GM12878 (cell line): Measurements from ENCODE around the gene CYBB. TPM values are rescaled to one million over a fixed set of nuclear protein-coding genes. Genes with fewer than 3 reads are reported as not detected.

ENCODE experiments used
- ATAC-seq: fragments of 200-7000 bp; cut with Tn5 transposase; 3 replicates; pipeline ENCODE4 v1.9.1; 2020; ENCODE audit warnings: mild to moderate bottlenecking, moderate library complexity
- BruUV-seq: library from RNA; stranded (reverse); fragments of 400-500 nt; replicated peaks from 2 replicates; lab custom pipeline; 2021; lab: Mats Ljungman, UMichigan
- CTCF ChIA-PET: fragments of 300-600 bp; sonication (Branson Sonifier 250); formaldehyde crosslinking; extraction: SDS; loops from one replicate; lab custom pipeline; 2021; ENCODE audit warnings: inconsistent platforms; lab: Yijun Ruan, JAX
- POLR2A ChIA-PET: fragments of 350-600 bp; formaldehyde crosslinking; extraction: SDS; loops from one replicate; lab custom pipeline; 2021; ENCODE audit warnings: inconsistent platforms; lab: Charles Lee
- RAD21 ChIA-PET: fragments of 300-600 bp; sonication (Branson Sonifier 250); formaldehyde crosslinking; loops from one replicate; lab custom pipeline; 2023; ENCODE audit warnings: antibody characterized with exemption; ENCODE audit not compliant: unreplicated experiment; lab: Charles Lee
- SMC1A ChIA-PET: fragments of 300-600 bp; sonication (Branson Sonifier 250); formaldehyde crosslinking; loops from one replicate; lab custom pipeline; 2023; ENCODE audit not compliant: unreplicated experiment, uncharacterized antibody; lab: Charles Lee
- DNase-seq: peaks from one replicate; pipeline ENCODE4 v3.0.0-alpha.2; 2011; ENCODE audit warnings: low read depth, low spot score
- FAIRE-seq: peaks from 3 replicates; lab custom pipeline; 2011; peaks lifted over from hg19 to GRCh38; lab: Jason Lieb, UNC
- H2AFZ ChIP-seq: 2 replicates; pipeline ENCODE4 v1.6.0; 2011; ENCODE audit warnings: low read depth, low read length, control low read depth; ENCODE audit not compliant: control insufficient read depth
- H3K27ac ChIP-seq: 2 replicates; pipeline ENCODE4 v1.5.1; 2011; ENCODE audit warnings: control low read depth; ENCODE audit not compliant: control insufficient read depth, insufficient read depth
- H3K27me3 ChIP-seq, 2 experiments: replicated peaks in 1 of 2; 2 replicates each; pipeline versions ENCODE4 v1.6.0 to v1.6.1; 2011; ENCODE audit warnings: low read length in 1 of 2; ENCODE audit not compliant: control insufficient read depth in 2 of 2, insufficient read depth in 2 of 2
- H3K36me3 ChIP-seq, 2 experiments: 2 replicates each; pipeline ENCODE4 v1.5.1; 2011; ENCODE audit warnings: low read length in 1 of 2; ENCODE audit not compliant: control insufficient read depth in 2 of 2, insufficient read depth in 2 of 2
- H3K4me1 ChIP-seq: 2 replicates; pipeline ENCODE4 v1.6.1; 2011; ENCODE audit warnings: mild to moderate bottlenecking, low read length, moderate library complexity, mixed read lengths; ENCODE audit not compliant: control insufficient read depth, insufficient read depth
- H3K4me2 ChIP-seq: 2 replicates; pipeline ENCODE4 v1.6.0; 2011; ENCODE audit warnings: control low read depth; ENCODE audit not compliant: control insufficient read depth, insufficient read depth
- H3K4me3 ChIP-seq: fragments of 200-600 bp; sonication (generic); 2 replicates; pipeline ENCODE4 v1.5.1; 2016
- H3K79me2 ChIP-seq: 2 replicates; pipeline ENCODE4 v1.6.0; 2011; ENCODE audit warnings: low read length; ENCODE audit not compliant: control insufficient read depth, insufficient read depth
- H3K9ac ChIP-seq: 2 replicates; pipeline ENCODE4 v1.8.0; 2011; ENCODE audit warnings: low read length, control low read depth, mixed read lengths; ENCODE audit not compliant: control insufficient read depth, insufficient read depth
- H3K9me3 ChIP-seq: replicated peaks from 3 replicates; pipeline ENCODE4 v1.5.1; 2011; ENCODE audit warnings: mild to moderate bottlenecking, low read length; ENCODE audit not compliant: control insufficient read depth, insufficient read depth
- H4K20me1 ChIP-seq: 2 replicates; pipeline ENCODE4 v1.6.0; 2011; ENCODE audit not compliant: control insufficient read depth, insufficient read depth
- CBX5 ChIP-seq: sonication (generic); IDR thresholded peaks from 2 replicates; pipeline ENCODE4 v1.6.1; 2016; ENCODE audit warnings: low read depth, moderate library complexity, mild to moderate bottlenecking, inconsistent platforms
- CUX1 ChIP-seq: IDR thresholded peaks from 2 replicates; pipeline ENCODE4 v1.6.1; 2012; ENCODE audit warnings: improper control_type of control experiment, low read depth, low read length; ENCODE audit not compliant: insufficient replicate concordance
- MTA2 ChIP-seq: fragments of 450-650 bp; IDR thresholded peaks from 2 replicates; pipeline ENCODE4 v1.6.1; 2016; ENCODE audit warnings: low read depth, mild to moderate bottlenecking, moderate library complexity
- SPI1 ChIP-seq: IDR thresholded peaks from 2 replicates; pipeline ENCODE4 v1.6.1; 2011; ENCODE audit warnings: low read depth, mild to moderate bottlenecking, low read length, moderate library complexity, borderline replicate concordance; ENCODE audit not compliant: insufficient read depth
- SREBF2 ChIP-seq: IDR thresholded peaks from 2 replicates; pipeline ENCODE4 v1.6.1; 2012; ENCODE audit warnings: mild to moderate bottlenecking, low read length
- TBL1XR1 ChIP-seq: IDR thresholded peaks from 2 replicates; pipeline ENCODE4 v1.6.1; 2012; ENCODE audit warnings: low read depth, low read length, improper control_type of control experiment
- ZNF207 ChIP-seq: fragments of 450-650 bp; IDR thresholded peaks from 2 replicates; pipeline ENCODE4 v1.6.1; 2014; ENCODE audit warnings: antibody characterized with exemption, mild to moderate bottlenecking, borderline replicate concordance
- ZNF384 ChIP-seq: IDR thresholded peaks from 2 replicates; pipeline ENCODE4 v1.6.1; 2012; ENCODE audit warnings: low read depth, mild to moderate bottlenecking, low read length, improper control_type of control experiment, borderline replicate concordance
- WGBS: methylation state at CpG from one replicate; pipeline ENCODE4 v1.1.6; 2016; ENCODE audit warnings: low lambda C conversion rate; ENCODE audit not compliant: insufficient replicate concordance, insufficient coverage; ENCODE audit errors: missing lambda C conversion rate; 5-methylcytosine and 5-hydroxymethylcytosine counted together
- in situ Hi-C: fragments of 300-500 bp; cut with MboI; formaldehyde crosslinking; loops from 9 replicates; pipeline ENCODE4 v1.14.3; 2018; ENCODE audit warnings: mixed read lengths
- intact Hi-C: fragments of 100-400 bp; cut with micrococcal nuclease; formaldehyde crosslinking; loops from one replicate; pipeline ENCODE4 v1.14.2; 2022; ENCODE audit not compliant: unreplicated experiment
- polyA plus RNA-seq, 11 experiments: library from polyadenylated mRNA; depleted of rRNA in 4 of 11; unstranded in 6 of 11; stranded (reverse) in 5 of 11; fragments of >200 nt; fragmentation: Nextera tagmentation in 4 of 11; fragmentation: Illumina TruSeq in 1 of 11; extraction: Ambion mirVana in 4 of 11; extraction: Trizol in 1 of 11; gene quantifications; 1 replicate in 1 of 11; 2 replicates in 10 of 11; pipeline versions ENCODE4 v1.2.1 to v1.2.3, GENCODE V29; 2011 to 2016; ENCODE audit warnings: inconsistent platforms in 2 of 11, missing spikeins in 2 of 11, low read depth in 1 of 11
- total RNA-seq, 4 experiments: library from RNA; depleted of rRNA in 3 of 4; stranded (reverse); fragments of >200 nt in 3 of 4; fragmentation: Illumina TruSeq in 1 of 4; extraction: Trizol in 1 of 4; gene quantifications; 2 replicates each; pipeline versions ENCODE4 v1.2.1 to v1.2.3, GENCODE V29; 2013 to 2021
- TF ChIP-seq, protein P1 (sequence below): IDR thresholded peaks from 2 replicates; pipeline ENCODE4 v1.6.1; 2011; ENCODE audit warnings: borderline replicate concordance, low read depth, mild to moderate bottlenecking, moderate library complexity, low read length; ENCODE audit not compliant: insufficient read depth, poor library complexity, severe bottlenecking

The CYBB gene
- total and polyA plus RNA-seq, 10 of the 15 experiments (the other 5 are each of a cell fraction or from before 2014, with no cell fraction given), result 6.2 to 73.9 (median 24.8) TPM

- Histone ChIP-seq H3K36me3 (no peaks in the 10 kb centered on the region), H4K20me1 (no peaks in the 10 kb centered on the region), H3K4me3 (no peak overlapping the region), H3K9ac (0 out of 2 replicates have a peak overlapping the region, but pooled peaks have one; percentile 34), H3K79me2 (no peaks in the 10 kb centered on the region), H3K4me2 (peak overlapping the region; percentile 67; the same call in 1 of the 2 replicates), H3K27ac (peak overlapping the region; percentile 37; the same call in 1 of the 2 replicates), H3K27me3 (no peaks in the 10 kb centered on the region; a peak in 1 of 4 replicates), H3K9me3 (no peaks in the 10 kb centered on the region; the same call in 2 of the 3 replicates), H3K4me1 (peaks cover 20% of the 10 kb centered on the region), H2AFZ (no peak overlapping the region)
- WGBS, result 0% methylated on average over 2 of the region's 2 CpGs
- no TSS peak for BruUV-seq
- ATAC-seq, result peak; percentile 45
- SMC1A ChIA-PET, result interaction anchor here (1.3 to 10.3 kb wide), 6 partner anchors 28 to 72 kb away, joined by 3 to 75 read pairs (median 17); partner anchors contain the start of gene CYBB
- CTCF ChIA-PET, result interaction anchor here (1.9 to 3.5 kb wide), 3 partner anchors 8 to 73 kb away, joined by 8 to 31 read pairs (median 10); no protein-coding TSS in a partner anchor
- RAD21 ChIA-PET, result interaction anchor here (1.5 to 4.5 kb wide), 4 partner anchors 9 to 73 kb away, joined by 5 to 34 read pairs (median 28); partner anchors contain the start of gene CYBB
- intact Hi-C loops, result loop anchor here (5.0 kb wide), 1 partner anchor 36 kb away; the partner anchor contains the start of gene CYBB
- no peak for TF ChIP-seq SREBF2
- TF ChIP-seq SPI1, result peak; percentile 84
- TF ChIP-seq, protein P1, sequence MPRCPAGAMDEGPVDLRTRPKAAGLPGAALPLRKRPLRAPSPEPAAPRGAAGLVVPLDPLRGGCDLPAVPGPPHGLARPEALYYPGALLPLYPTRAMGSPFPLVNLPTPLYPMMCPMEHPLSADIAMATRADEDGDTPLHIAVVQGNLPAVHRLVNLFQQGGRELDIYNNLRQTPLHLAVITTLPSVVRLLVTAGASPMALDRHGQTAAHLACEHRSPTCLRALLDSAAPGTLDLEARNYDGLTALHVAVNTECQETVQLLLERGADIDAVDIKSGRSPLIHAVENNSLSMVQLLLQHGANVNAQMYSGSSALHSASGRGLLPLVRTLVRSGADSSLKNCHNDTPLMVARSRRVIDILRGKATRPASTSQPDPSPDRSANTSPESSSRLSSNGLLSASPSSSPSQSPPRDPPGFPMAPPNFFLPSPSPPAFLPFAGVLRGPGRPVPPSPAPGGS, result no peak
- no peak for DNase-seq
- POLR2A ChIA-PET, result interaction anchor here (1.1 kb wide), 1 partner anchor 72 kb away, joined by 3 read pairs; no protein-coding TSS in a partner anchor
- FAIRE-seq, result no peak
- in situ Hi-C loops, result no loop called here
Observed at GRCh38 chrX:37818031-37818430, 38.2 kb downstream of the CYBB start.

GRCh38 chrX:37820646-37821045 lies 40.8 kb downstream of the CYBB start:
- ChIA-PET CTCF (no interaction called here), RAD21 (no interaction called here), POLR2A (no interaction called here), SMC1A (interaction anchor here (10.3 kb wide), 1 partner anchor 35 kb away, joined by 75 read pairs; no protein-coding TSS in a partner anchor)
- no peak for DNase-seq
- ATAC-seq, result no peak
- H3K36me3 ChIP-seq, result no peaks in the 10 kb centered on the region
- no peaks in the 10 kb centered on the region for H3K79me2 ChIP-seq
- no peak overlapping the region for H3K27ac ChIP-seq
- H3K27me3 ChIP-seq, result no peaks in the 10 kb centered on the region; a peak in 1 of 4 replicates
- WGBS, result 58% methylated on average over 1 of the region's 1 CpG
- no peak overlapping the region for H2AFZ ChIP-seq
- H3K9me3 ChIP-seq, result no peaks in the 10 kb centered on the region; the same call in 2 of the 3 replicates
- H3K4me1 ChIP-seq, result peaks cover 26% of the 10 kb centered on the region
- FAIRE-seq, result no peak
- intact Hi-C loops, result loop anchor here (10.0 kb wide), 1 partner anchor 354 kb away; no protein-coding TSS in a partner anchor
- H3K9ac ChIP-seq, result no peak overlapping the region
- in situ Hi-C loops, result loop anchor here (5.0 kb wide), 1 partner anchor 78 kb away; no protein-coding TSS in a partner anchor
- no peak overlapping the region for H3K4me2 ChIP-seq
- H4K20me1 ChIP-seq, result no peaks in the 10 kb centered on the region
- H3K4me3 ChIP-seq, result no peak overlapping the region
- BruUV-seq, result no TSS peak
- no peak for TF ChIP-seq TBL1XR1
- no peak for TF ChIP-seq CBX5
- no peak for TF ChIP-seq MTA2
- TF ChIP-seq ZNF384, result no peak
- no peak for TF ChIP-seq CUX1
- TF ChIP-seq ZNF207, result no peak
